Activated gamma-delta T cell treated with anti-CD3 and anti-CD28 coated beads, Interleukin-2, amount 50 U/mL, for 16 hours (primary cell): ENCODE results near the gene MSMO1.
"Not testable (repeated sequence)": the region's sequence is repeated elsewhere in the genome, so short reads cannot be mapped to it uniquely, and the experiment has no call there.

Experiments
- DNase-seq: peaks from one replicate; pipeline ENCODE4 v3.0.0-alpha.2; 2020; ENCODE audit warnings: low read depth

MSMO1 gene

DNA sequence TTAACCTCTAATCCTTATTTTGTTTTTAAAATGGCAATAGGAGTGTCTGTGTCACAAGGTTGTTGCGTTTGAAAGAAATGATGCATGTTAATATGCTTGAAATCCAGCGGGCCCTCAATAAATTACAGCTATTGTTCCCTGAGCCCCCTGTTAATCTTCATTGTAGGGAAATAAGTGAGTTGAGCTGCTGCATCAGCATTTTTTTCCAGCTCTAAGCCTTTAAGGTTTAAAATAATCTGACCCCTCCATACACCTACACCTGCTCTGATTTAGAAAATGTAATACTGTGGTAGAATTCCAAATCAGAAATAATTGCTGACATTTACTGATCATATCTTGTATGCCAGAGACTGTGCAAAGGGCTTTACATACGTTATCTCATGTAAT lies 2.6 kb upstream of the MSMO1 start:
- no peak for DNase-seq

DNA sequence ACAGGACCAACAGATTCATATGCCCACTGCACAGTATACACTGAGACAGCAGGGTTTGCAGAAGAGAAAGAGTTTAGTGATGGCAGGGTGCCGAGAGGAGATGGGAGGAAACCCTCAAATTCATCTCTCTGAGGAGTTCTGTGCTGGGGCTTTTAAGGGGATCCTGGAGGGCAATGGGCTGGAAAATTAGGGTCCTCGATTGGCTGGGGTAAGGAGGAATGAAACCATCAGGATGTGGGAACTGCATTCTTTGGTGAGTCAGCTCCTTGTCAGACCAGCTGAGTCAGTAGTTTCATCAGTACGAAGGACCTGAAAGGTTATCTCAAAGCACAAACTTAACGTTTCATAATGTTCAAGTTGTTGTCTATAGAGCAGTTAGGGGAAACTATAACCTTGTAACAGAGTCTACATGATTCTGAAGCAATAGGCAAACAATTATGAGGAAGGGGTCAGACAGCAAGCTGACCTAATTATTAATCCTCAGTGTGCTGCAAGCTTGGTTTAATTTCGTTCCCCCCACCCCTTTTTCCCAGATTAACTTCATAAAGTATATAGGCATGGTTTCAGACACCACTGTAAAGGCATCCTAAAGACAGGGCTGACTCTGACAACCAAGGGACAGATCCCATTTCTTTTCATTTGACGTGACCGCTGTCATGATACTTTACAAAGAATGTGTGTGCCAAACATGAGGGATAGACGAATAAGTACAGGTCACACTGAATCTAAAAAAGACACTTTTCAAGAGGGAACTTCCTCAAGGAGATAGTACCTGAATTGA lies 1.5 kb upstream of the MSMO1 start:
- DNase-seq: no peak

DNA sequence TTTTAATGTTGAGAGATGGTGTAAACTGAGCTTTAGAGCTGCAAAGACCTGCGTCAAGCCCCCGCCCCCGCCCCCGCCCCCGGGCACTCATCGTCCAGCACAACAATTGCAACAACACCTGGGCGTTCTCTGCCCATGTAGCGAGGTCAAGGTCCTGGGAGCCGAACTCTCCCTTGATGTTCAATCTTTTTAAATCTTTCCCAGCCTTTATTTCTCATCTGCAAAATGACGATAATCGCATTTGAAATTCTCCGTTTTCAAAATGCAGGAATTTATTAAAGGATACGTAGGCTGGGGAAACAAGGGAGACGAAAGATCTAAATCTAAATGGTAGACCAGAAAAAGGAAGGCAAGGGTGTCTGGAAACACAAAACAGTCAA lies 648 bp upstream of the MSMO1 start:
- no peak for DNase-seq

DNA sequence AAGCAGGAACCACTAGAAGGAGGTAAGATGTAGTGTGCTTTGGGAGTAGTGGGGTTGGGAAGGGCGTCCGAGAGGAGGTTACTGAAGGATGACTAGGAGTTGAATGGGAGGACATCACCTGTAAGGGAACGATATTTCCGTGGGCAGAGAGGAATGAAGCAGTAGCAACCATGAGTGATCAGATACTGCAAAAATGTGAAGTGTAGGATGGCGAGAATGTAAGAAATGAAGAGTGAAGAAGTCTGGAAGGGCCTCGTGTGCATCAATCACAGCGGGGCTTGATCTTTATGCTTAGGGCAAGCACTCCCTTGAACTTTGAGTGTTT lies 594 bp downstream of the MSMO1 start:
- DNase-seq: no peak

DNA sequence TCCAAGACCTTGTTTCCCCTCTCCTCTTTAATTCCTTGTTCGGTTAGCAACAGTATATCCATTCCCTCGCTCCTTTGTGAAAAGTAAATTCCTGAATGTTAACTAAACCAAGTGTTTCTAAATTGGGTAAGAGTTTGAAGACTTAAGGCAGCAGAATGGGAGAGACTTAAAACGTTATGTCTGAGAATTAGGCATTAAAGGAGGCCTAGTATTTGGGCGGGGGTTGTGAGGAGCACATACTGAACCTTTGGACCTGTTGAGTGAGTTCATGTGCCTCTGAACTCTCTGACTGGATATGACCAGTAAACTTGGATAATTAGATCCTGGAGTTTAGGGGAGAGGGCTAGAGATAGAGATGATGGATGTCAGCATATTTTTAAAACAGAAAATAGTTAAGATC lies 1.2 kb downstream of the MSMO1 start:
- no peak for DNase-seq

DNA sequence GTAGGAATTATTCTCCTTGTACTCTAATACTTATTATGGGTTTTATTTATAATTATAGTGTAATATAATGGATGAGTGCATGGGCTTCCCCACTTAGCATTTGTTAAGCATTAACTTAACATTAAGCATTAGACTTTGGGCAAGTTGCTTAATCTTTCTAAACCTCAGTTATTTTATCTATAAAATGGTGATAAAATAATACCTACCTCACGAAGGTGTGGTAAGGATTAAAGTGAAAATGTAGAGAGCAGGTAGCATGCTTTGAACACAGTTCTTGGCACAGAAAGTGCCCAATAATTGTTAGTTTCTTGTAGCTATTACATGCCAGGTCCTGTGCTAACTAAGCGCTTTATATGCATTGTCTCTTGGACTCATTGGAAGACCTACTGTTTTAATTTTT lies 2.6 kb downstream of the MSMO1 start:
- no peak for DNase-seq

DNA sequence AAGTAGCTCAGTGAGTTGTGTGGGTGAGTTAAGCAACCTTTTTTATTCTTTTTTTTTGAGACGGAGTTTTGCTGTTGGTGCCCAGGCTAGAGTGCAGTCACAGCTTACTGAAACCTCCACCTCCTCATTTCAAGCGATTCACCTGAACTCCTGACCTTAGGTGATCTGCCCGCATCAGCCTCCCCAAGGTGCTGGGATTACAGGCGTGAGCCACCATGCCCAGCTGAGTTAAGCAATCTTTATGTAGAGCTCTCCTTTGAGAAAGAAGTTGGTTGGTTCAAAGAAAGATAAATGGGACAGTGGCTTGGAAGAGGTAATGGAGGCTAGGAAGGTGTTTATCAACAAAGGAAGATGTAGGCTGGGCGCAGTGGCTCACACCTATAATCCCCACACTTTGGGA lies 3.2 kb downstream of the MSMO1 start:
- no peak for DNase-seq

DNA sequence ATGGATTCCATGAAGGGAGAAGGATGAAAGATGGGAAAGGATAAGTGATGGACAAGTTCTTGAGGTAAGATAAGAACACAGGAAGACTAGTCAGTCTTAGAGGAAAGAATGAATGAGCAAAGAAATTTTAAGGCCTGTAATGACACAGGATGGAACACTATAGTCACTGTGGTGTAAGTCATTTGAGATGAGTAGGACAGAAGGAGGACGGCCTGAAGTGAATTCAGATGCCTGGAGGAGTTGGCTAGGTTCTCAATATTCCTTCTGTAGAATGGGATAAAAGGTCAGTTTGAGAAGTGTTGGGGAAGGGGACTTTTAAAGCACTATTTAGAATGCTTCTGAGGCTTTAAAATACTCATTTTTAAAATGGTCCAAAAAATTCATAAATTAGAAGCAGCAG lies 3.9 kb downstream of the MSMO1 start:
- DNase-seq: no peak

DNA sequence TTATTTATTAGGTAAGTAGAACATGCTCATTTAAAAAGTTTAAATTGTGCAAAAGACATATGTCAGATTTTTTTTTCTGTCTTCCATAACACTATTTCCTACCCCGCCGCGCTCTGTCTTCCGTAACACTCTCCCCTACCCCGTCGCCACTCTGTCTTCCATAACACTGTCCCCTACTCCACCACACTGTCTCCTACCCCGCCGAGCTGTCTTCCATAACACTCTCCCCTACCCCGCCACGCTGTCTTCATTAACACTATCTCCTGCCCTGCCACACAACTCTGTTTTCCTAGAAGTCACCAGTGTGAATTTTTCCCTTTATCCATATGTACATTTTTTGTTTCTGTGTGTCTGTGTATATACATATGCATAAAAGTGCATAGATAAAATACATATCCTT lies 4.4 kb downstream of the MSMO1 start:
- no peak for DNase-seq

DNA sequence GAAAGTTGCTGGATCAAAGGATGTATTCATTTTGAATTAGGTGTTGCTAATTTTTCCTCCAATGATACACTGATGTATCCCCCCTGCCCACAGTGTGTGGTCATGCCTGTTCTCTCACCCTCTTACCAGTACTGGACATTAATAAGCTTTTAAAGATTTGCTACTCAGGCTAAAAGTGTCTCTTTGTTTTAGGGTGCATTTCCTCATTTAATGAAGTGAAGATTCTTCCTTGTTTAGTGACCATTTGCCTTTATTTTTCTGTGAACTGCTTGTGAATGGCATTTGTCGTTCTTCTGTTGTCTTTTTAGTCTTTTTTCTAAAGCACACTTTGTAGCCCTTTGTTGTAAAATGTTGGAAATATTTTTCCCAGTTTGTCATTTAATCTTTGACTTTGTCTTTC lies 5.0 kb downstream of the MSMO1 start:
- DNase-seq: no peak

DNA sequence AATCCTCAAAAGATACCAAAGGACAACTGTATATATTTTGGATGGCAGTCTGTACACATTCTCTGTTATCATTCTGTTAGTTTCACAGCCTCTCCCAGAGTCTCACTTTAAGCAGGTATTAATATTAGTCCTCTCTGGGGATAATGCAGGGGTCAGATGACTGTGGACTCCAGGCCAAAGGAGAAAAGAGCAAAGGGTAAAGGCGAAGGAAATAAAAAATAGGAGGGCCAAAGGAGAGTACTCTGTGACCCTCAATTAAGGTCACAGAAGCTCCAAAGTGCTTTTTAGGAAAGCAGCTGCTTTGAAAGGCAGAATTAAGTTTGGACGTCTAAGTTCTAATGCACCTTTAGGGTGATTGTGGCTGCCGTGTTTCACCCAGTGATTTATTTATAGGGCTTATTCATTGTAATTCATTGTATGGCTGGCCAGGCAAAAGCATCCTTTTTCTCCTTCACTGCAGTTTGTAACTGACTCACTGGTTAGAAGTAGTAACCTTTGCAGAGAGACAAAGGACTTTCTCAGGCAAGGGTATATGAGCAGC lies 7.8 kb downstream of the MSMO1 start:
- no peak for DNase-seq

DNA sequence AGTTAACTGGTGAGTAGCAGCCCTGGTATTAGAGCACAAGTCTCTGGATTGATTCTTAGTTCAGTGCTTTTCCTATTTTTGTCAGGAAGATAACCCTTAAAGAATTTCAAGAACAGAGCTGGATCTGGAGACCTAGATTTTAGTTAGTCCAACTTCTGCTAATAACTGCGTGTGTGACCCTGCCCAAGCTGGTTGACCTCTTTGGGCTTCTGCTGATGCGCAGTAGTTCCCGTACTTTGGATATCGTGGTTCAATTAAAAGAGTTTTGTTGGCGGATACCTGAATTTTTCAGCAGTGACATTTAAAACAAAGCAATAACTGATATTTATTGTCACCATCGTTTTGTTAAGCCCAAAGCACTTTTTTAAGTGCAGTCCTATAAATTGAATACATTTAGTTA lies 9.3 kb downstream of the MSMO1 start:
- no peak for DNase-seq

DNA sequence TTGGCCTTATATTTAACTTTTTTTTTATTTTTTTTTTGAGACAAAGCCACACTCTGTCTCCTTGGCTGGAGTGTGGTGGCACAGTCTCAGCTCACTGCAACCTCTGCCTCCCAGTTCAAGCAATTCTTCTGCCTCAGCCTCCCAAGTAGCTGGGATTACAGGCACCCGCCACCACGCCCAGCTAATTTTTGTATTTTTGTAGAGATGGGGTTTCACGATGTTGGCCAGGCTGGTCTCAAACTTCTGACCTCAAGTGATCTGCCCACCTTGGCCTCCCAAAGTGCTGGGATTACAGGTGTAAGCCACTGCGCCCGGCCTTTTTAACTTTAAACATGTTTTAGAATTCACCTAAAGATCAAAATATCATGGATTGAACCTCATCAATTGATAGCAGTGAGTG lies 14.9 kb downstream of the MSMO1 start:
- DNase-seq: not testable (repeated sequence)

DNA sequence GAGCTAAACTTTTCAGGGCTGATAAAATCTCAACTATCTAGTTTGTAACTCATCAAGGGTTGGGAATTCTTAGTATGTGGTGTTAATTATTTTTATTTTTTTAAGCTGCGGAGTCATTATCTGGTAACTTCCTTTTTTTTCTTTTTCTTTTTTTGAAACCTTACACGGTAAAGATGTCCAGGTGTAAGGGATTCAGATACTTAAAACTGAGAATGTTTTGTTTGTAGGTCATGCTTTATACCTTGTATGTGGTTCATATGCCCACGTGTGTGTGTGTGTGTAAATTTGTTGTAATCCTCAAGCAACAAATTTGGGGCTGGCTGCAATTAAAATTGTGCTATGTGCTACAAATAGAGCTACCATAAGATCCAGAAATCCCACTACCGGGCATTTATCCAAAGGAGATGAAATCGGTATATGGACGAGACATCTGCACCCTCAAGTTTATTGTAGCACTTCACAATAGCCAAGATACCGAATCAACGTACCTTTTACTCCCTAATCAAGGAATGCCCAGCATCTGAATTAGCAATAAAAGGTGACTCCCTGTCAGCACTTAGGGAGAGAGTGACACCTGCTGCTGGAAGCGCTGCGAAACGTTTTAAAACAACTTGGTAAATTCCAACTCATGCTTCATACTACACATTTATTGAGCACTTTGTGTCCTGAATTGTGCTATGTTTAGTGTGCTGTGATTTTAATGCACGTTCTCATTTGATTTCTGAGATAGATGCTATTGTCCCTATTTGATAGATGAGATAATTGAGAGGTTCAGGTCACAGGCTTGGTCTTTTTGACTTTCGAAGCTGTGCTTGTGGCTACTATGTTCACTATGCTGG lies 16.1 kb downstream of the MSMO1 start:
- no peak for DNase-seq

DNA sequence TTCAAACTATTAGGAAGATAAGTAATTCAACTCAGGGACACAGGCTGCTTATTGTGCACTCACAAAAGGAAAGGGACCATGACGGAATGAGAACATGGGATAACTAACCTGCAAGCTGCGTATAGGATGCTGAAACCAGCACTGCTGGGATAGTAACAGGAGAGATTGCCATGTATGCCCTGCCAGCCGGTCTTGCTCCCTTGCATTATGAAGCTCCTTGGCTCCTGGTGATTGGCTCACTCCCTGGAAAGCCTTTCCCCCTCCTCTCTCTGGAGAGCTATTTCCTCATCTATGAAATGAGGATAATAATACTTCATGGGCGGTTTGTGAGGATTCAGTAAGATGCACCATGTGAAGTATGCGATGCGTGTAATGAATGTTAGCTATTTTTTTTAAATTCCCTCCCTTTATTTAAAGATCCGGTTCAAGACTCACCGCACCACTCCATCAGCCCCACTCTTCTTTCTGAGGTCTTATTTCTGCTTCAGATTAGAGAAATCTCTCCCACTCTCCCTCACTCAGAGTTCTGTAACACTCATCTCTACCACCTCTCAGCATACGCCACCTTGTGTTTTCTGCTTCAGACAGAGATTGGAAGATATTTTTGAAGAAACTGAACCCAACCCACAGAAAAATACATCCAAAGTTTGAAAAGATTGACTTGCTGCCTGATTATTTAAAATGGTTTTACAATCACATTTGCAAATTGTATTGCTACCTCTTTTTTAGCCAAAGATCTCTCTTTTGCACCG lies 18.4 kb downstream of the MSMO1 start:
- no peak for DNase-seq

DNA sequence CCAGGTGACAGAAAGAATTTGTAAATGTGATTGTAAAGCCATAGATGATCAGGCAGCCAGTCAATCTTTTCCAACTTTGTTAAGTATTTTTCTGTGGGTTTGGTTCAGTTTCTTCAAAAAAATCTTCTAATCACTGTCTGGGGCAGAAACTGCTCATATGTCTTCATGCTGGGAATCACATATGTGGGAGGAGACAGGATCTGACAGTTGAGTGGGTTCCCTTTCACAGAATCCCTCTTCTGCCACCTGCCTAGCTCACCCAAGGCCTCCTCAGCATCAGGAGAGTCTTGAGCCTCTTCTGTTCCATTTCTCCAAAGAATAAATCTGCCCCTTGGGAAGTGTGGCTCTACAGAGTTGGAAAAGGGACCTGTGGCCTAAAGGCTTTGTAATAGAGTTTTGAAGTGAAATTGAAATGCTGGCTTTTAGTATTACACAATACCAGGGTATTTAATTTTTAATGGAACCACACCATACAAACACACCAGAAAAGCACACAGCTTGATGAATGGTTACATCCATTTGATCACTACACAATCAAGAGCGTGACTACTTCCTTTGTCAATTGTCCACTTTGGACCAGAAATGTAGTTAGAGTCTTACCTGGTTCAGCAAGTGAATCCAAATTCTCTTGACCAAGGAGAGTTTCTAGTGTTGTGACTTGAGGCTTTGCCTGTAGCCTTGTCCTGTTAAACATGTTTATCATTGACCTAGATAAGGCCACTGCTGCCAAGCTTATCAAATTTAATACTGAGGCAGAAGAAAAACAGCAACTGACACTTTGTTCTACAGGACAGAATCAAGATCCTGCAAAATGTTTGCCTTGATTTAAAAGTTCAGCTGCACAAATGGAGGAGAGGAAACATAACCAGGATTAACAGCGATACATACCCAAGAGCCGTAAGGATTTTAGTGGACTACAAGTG lies 20.4 kb downstream of the MSMO1 start:
- no peak for DNase-seq

DNA sequence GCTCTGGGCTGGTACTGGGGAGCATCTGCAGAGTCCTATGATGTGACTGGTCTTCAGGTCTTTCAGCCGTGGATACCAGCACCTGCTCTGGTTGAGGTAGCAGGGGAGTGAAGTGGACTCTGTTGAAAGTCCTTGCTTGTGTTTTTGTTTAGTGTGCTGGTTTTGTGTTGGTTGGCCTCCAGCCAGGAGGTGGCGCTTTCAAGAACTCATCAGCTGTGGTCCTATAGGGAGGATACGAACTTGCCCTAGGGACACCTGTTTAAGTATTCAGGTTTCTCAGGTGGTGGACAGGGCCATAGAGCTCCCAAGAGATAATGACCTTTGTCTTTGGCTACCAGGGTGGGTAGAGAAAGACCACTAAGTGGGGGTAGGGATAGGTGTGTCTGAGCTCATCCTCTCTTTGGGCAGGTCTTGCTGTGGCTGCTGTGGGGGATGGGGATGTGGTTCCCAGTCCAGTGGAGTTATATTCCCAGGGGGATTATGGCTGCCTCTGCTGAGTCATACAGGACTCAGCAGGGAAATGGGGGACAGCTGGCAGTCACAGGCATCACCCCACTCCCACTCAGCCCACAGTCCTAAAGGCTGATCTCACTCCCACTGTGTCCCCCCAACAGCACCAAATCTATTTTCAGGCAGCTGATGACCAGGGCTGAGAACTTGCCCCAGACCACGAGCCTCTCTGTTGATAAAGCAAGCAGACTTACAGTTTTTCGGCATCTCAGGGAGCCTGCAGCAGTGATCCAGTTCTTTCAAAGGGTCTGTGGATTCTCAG lies 24.1 kb downstream of the MSMO1 start:
- no peak for DNase-seq

DNA sequence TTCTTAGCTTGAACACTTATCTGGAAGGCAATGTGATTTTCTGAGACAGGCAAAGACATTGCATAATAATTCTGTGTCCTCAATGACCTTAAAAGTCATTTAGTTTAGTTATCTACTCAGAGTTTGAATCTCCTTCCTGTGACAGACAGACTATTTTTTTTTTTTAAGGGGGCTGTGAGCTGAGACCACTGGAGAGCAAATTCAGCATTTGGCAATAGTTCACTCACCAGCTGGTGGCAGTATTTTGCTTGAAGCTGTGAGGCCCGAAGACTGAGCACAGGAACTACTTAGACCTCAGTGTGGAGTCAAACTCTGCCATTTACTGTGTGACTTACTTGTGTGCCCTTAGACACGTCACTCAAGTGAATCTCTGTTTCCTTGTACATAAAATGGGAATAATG lies 28.4 kb downstream of the MSMO1 start:
- DNase-seq: no peak

DNA sequence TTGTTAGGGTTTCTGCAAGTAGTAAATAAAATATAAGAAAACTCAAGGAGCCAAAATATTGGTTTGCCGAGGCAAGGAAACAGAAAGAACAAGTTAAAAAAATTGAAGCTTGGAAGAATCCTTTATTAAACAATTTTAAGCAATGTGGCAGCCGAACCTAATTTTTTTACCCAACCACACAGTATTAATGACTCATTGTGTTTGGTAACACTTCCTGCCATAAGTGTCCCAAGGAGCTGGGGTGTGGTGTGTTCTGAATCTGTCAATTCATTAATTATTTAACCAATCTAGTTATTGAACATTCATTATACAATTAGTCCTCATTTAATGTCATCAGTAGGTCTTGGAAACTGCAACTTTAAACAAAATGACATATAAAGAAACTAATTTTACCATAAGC lies 32.0 kb downstream of the MSMO1 start:
- DNase-seq: no peak

DNA sequence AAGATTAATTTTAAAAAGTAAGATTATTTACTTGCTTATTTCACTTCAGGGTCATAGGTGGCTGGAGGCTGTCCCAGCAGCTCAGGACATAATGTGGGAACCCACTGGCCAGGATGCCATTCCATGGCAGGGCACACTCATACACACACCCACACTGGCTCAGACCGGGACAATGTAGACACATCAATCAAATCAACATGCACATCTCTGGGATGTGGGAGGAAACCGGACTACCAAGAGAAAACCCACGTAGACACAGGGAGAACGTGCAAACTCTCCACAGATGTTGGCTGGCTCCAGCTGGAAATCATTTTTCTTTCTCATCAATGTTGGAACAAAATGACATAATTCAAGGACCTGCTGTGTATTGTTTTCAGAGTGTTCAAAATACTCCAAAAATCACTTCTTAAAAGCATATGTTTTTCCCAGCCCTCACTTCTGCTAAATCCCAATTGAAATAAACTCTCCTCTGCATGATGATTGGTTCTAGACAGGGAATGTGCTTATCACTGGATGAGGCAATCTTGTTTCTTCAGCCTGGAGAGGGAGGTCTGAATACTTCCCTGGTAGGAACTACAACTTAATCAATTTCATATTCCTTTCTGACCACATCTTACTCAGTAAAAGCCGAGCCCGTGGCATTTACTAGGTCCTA lies 32.7 kb downstream of the MSMO1 start:
- DNase-seq: no peak
